SHP77 (cell line): ENCODE measurements around the gene FOXI3.

Experiments
- DNase-seq, 2 experiments: peaks; one replicate each; lab custom pipeline; 2025; lab: John Stamatoyannopoulos, UW

Gene FOXI3

GRCh38 chr2:88452565-88452905 lies at the start of gene FOXI3:
Gene FOXI3, minus strand, starts transcription at chr2:88452693. Its CDS starts 158 bp downstream, at chr2:88452535.
- no peak for DNase-seq

- no peak for DNase-seq
These were observed 48.2 kb upstream of the FOXI3 start for GRCh38 chr2:88500691-88501090.

GRCh38 chr2:88499204-88499603 lies 46.7 kb upstream of the FOXI3 start:
- no peak for DNase-seq

- no peak for DNase-seq
These were observed 41.0 kb upstream of the FOXI3 start for GRCh38 chr2:88493481-88493880.

- DNase-seq = no peak
These were observed 39.5 kb upstream of the FOXI3 start for GRCh38 chr2:88492002-88492401.

- no peak for DNase-seq
These were observed 36.7 kb upstream of the FOXI3 start for GRCh38 chr2:88489181-88489580.

- peak; percentile 15 to 22 for DNase-seq
These were observed 30.7 kb upstream of the FOXI3 start for GRCh38 chr2:88483200-88483599.

- DNase-seq = peak; percentile 79 to 80
These were observed 29.3 kb upstream of the FOXI3 start for GRCh38 chr2:88481691-88482336.

GRCh38 chr2:88472811-88473210 lies 20.3 kb upstream of the FOXI3 start:
- DNase-seq = no peak

GRCh38 chr2:88471083-88471942 lies 18.8 kb upstream of the FOXI3 start:
- no peak for DNase-seq

- no peak for DNase-seq
These were observed 17.0 kb upstream of the FOXI3 start for GRCh38 chr2:88469202-88470114.

GRCh38 chr2:88464153-88464552 lies 11.7 kb upstream of the FOXI3 start:
- DNase-seq = no peak

- no peak for DNase-seq
These were observed 6.1 kb upstream of the FOXI3 start for GRCh38 chr2:88458633-88459032.

GRCh38 chr2:88452980-88453582 lies 588 bp upstream of the FOXI3 start:
- no peak for DNase-seq

GRCh38 chr2:88451811-88452564 lies 505 bp downstream of the FOXI3 start:
- DNase-seq = no peak

- DNase-seq = no peak
These were observed 1.3 kb downstream of the FOXI3 start for GRCh38 chr2:88450925-88451810.

GRCh38 chr2:88450186-88450585 lies 2.3 kb downstream of the FOXI3 start:
- no peak for DNase-seq

GRCh38 chr2:88448248-88448647 lies 4.2 kb downstream of the FOXI3 start:
- DNase-seq = no peak

GRCh38 chr2:88443353-88443938 lies 9.0 kb downstream of the FOXI3 start:
- no peak for DNase-seq

- DNase-seq = no peak
These were observed 10.0 kb downstream of the FOXI3 start for GRCh38 chr2:88442473-88442872.
